GM21737 (cell line): ENCODE results near the gene TP53RK.

Source experiments
- ATAC-seq: cut with Tn5 transposase; IDR thresholded peaks from one replicate; pipeline ENCODE4 v1.9.1; 2021; ENCODE audit warnings: mild to moderate bottlenecking, moderate library complexity; ENCODE audit not compliant: unreplicated experiment

TP53RK gene

GRCh38 chr20:46666306-46666705 lies 22.9 kb downstream of the TP53RK start:
- no peak for ATAC-seq

- no peak for ATAC-seq
These were observed 23.6 kb downstream of the TP53RK start for GRCh38 chr20:46665602-46666001.

GRCh38 chr20:46663531-46663930 lies 25.7 kb downstream of the TP53RK start:
- no peak for ATAC-seq

- no peak for ATAC-seq
These were observed 27.6 kb downstream of the TP53RK start for GRCh38 chr20:46661659-46662058.

- ATAC-seq = no peak
These were observed 28.8 kb downstream of the TP53RK start for GRCh38 chr20:46660487-46660886.

GRCh38 chr20:46657618-46658017 lies 31.6 kb downstream of the TP53RK start:
- ATAC-seq = no peak

GRCh38 chr20:46657137-46657536 lies 32.1 kb downstream of the TP53RK start:
- no peak for ATAC-seq

- no peak for ATAC-seq
These were observed 36.5 kb downstream of the TP53RK start for GRCh38 chr20:46652699-46653098.

- ATAC-seq = no peak
These were observed 37.9 kb downstream of the TP53RK start, which contains the start of gene SLC13A3 for GRCh38 chr20:46651091-46651962. SLC13A3 (minus strand) TSS chr20:46651459; CDS start chr20:46651421, 38 bp downstream.

GRCh38 chr20:46650575-46651090 lies 38.6 kb downstream of the TP53RK start:
- ATAC-seq = no peak

- no peak for ATAC-seq
These were observed 39.2 kb downstream of the TP53RK start for GRCh38 chr20:46649965-46650542.

GRCh38 chr20:46649650-46649949 lies 39.6 kb downstream of the TP53RK start:
- ATAC-seq = no peak

GRCh38 chr20:46648903-46649649 lies 40.2 kb downstream of the TP53RK start:
- ATAC-seq = no peak

GRCh38 chr20:46647469-46647868 lies 41.8 kb downstream of the TP53RK start:
- no peak for ATAC-seq

GRCh38 chr20:46646659-46647380 lies 42.4 kb downstream of the TP53RK start:
- no peak for ATAC-seq

GRCh38 chr20:46646122-46646521 lies 43.1 kb downstream of the TP53RK start:
- ATAC-seq = no peak

GRCh38 chr20:46644733-46645132 lies 44.5 kb downstream of the TP53RK start:
- ATAC-seq = no peak

- no peak for ATAC-seq
These were observed 45.1 kb downstream of the TP53RK start for GRCh38 chr20:46644160-46644559.

GRCh38 chr20:46642969-46643343 lies 46.3 kb downstream of the TP53RK start:
- ATAC-seq = no peak

- ATAC-seq = no peak
These were observed 46.8 kb downstream of the TP53RK start for GRCh38 chr20:46642265-46642968.
